ENCODE results near the gene MARCHF2.
"Not testable (repeated sequence)": the region's sequence is repeated elsewhere in the genome, so short reads cannot be mapped to it uniquely, and the experiment has no call there.

The MARCHF2 gene

DNA sequence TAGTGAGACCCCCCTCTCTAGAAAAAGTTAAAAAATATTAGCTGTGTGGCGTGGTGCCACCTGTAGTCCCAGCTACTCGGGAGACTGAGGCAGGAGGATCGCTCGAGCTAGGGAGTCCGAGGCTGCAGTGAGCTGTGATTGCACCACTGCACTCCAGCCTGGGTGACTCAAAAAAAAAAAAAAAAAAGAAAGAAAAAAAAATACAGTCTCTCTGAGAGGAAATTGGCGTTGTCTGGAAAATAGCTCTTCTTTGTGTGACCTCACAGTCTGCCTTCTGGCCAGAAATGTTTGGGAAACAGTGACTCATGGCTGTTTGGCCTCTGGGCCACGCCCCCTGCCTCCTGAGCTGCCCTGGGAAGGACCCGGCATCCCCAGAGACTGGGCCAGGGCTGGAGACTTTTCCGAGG lies 10.7 kb downstream of the MARCHF2 start:
- no peak overlapping the region for H3K4ac ChIP-seq (ENCODE audit: low read length)
- H3K27me3 ChIP-seq (ENCODE audit: control insufficient read depth in 3 of 3, insufficient read depth in 3 of 3, low read depth in 1 of 3, low read length in 3 of 3) = no peaks in the 10 kb centered on the region
- H4K8ac ChIP-seq (ENCODE audit: low read depth, low read length) = no peak overlapping the region
- no peak overlapping the region for H2AK5ac ChIP-seq (ENCODE audit: low read depth, low read length)
- no peak overlapping the region for H3K9ac ChIP-seq (ENCODE audit: low read depth, low read length, poor library complexity)
- no peak overlapping the region for H2BK15ac ChIP-seq (ENCODE audit: low read length)
- no peak overlapping the region for H2BK120ac ChIP-seq (ENCODE audit: low read depth, low read length)
- peak overlapping the region; percentile 58 for H2AFZ ChIP-seq (ENCODE audit: low read length)
- no peaks in the 10 kb centered on the region for H3K9me3 ChIP-seq (replicated peaks in 1 of 2; ENCODE audit: control insufficient read depth in 2 of 2, insufficient read depth in 1 of 2, low read depth in 1 of 2, low read length in 2 of 2)
- H3K79me1 ChIP-seq (ENCODE audit: low read depth, low read length) = no peaks in the 10 kb centered on the region
- no CpG with 5 or more reads among the region's 9 CpGs for WGBS, 2 donors (ENCODE audit: extremely low coverage in 2 of 2, insufficient read length in 2 of 2, insufficient replicate concordance in 1 of 2)
- H4K91ac ChIP-seq (ENCODE audit: low read depth, low read length, poor library complexity) = no peak overlapping the region
- H3K4me2 ChIP-seq (ENCODE audit: insufficient read depth, low read length, poor library complexity, severe bottlenecking) = no peak overlapping the region
- H3K4me3 ChIP-seq (ENCODE audit: low read length in 2 of 2) = no peak overlapping the region
- peak; percentile 41 for DNase-seq (ENCODE audit: low spot score)
- no peaks in the 10 kb centered on the region for H3K36me3 ChIP-seq (replicated peaks in 1 of 2; ENCODE audit: control insufficient read depth in 2 of 2, insufficient read depth in 2 of 2, low read length in 2 of 2)
- no peak overlapping the region for H3K18ac ChIP-seq (ENCODE audit: low read length)
- H3K27ac ChIP-seq (replicated peaks; ENCODE audit: low read length) = peak overlapping the region; percentile 19
- H2BK5ac ChIP-seq (ENCODE audit: low read length) = no peak overlapping the region
- no peak overlapping the region for H2BK12ac ChIP-seq (ENCODE audit: low read length)
- no peak overlapping the region for H3K14ac ChIP-seq (ENCODE audit: low read length)
- H3K4me1 ChIP-seq (ENCODE audit: control insufficient read depth in 2 of 2, insufficient read depth in 1 of 2, low read depth in 1 of 2, low read length in 2 of 2) = peaks cover 0 to 4% of the 10 kb centered on the region in 2 donors
- H3K23ac ChIP-seq (ENCODE audit: low read depth, low read length, poor library complexity) = no peak overlapping the region

DNA sequence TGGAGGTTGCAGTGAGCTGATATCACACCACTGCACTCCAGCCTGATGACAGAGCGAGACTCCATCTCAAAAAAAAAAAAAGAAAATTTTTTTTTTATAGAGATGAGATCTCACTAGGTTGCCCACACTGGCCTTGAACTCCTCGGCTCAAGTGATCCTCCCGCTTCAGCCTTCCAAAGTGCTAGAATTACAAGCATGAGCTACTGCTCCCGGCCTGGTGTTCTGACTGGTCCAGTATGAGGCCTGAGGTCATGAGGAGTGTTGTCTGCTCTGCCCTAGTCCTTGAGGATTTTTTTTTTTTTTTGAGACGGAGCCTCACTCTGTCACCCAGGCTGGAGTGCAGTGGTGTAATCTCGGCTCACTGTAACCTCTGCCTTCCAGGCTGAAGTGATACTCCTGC lies 12.2 kb downstream of the MARCHF2 start:
- not testable (repeated sequence) for H2AK5ac ChIP-seq (ENCODE audit: low read depth, low read length); H2BK5ac ChIP-seq (ENCODE audit: low read length); H2BK12ac ChIP-seq (ENCODE audit: low read length); H3K23ac ChIP-seq (ENCODE audit: low read depth, low read length, poor library complexity); H2BK15ac ChIP-seq (ENCODE audit: low read length); H3K14ac ChIP-seq (ENCODE audit: low read length); H3K4me1 ChIP-seq (ENCODE audit: control insufficient read depth in 2 of 2, insufficient read depth in 1 of 2, low read depth in 1 of 2, low read length in 2 of 2); DNase-seq (ENCODE audit: low spot score); H3K18ac ChIP-seq (ENCODE audit: low read length); H3K4me2 ChIP-seq (ENCODE audit: insufficient read depth, low read length, poor library complexity, severe bottlenecking); H4K91ac ChIP-seq (ENCODE audit: low read depth, low read length, poor library complexity); H3K4ac ChIP-seq (ENCODE audit: low read length); H3K27me3 ChIP-seq (ENCODE audit: control insufficient read depth in 3 of 3, insufficient read depth in 3 of 3, low read depth in 1 of 3, low read length in 3 of 3); H3K27ac ChIP-seq (replicated peaks; ENCODE audit: low read length); H2AFZ ChIP-seq (ENCODE audit: low read length); H3K36me3 ChIP-seq (replicated peaks in 1 of 2; ENCODE audit: control insufficient read depth in 2 of 2, insufficient read depth in 2 of 2, low read length in 2 of 2); H3K4me3 ChIP-seq (ENCODE audit: low read length in 2 of 2); H2BK120ac ChIP-seq (ENCODE audit: low read depth, low read length); H3K79me1 ChIP-seq (ENCODE audit: low read depth, low read length); H3K9me3 ChIP-seq (replicated peaks in 1 of 2; ENCODE audit: control insufficient read depth in 2 of 2, insufficient read depth in 1 of 2, low read depth in 1 of 2, low read length in 2 of 2); H4K8ac ChIP-seq (ENCODE audit: low read depth, low read length); H3K9ac ChIP-seq (ENCODE audit: low read depth, low read length, poor library complexity)
- WGBS, 2 donors (ENCODE audit: extremely low coverage in 2 of 2, insufficient read length in 2 of 2, insufficient replicate concordance in 1 of 2) = no CpG with 5 or more reads among the region's 6 CpGs

DNA sequence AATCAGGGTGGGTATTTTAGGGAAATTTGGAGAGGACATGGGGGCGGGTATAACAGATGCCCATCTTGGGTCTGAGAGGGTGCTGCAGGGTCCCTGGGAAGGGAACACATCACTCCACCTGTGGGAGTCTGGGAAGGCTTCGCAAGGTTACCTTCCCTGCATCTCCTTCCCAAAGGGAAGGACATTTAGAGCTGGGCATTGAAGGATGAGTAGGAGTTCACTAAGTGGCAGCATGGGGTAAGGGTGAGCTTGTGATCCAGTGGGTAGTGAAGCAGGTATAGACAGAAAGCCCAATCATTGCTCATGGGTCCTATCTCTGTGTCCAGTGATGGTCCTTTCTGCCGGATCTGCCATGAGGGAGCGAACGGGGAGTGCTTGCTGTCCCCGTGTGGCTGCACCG lies 13.2 kb downstream of the MARCHF2 start:
- no peak overlapping the region for H3K18ac ChIP-seq (ENCODE audit: low read length)
- no peak overlapping the region for H4K8ac ChIP-seq (ENCODE audit: low read depth, low read length)
- no peak overlapping the region for H3K23ac ChIP-seq (ENCODE audit: low read depth, low read length, poor library complexity)
- no peak overlapping the region for H3K4me3 ChIP-seq (ENCODE audit: low read length in 2 of 2)
- no peak for DNase-seq (ENCODE audit: low spot score)
- no peak overlapping the region for H2AFZ ChIP-seq (ENCODE audit: low read length)
- no peak overlapping the region for H3K14ac ChIP-seq (ENCODE audit: low read length)
- H3K4me1 ChIP-seq (ENCODE audit: control insufficient read depth in 2 of 2, insufficient read depth in 1 of 2, low read depth in 1 of 2, low read length in 2 of 2) = peaks cover 0 to 4% of the 10 kb centered on the region in 2 donors
- H2BK120ac ChIP-seq (ENCODE audit: low read depth, low read length) = no peak overlapping the region
- no CpG with 5 or more reads among the region's 7 CpGs for WGBS, 2 donors (ENCODE audit: extremely low coverage in 2 of 2, insufficient read length in 2 of 2, insufficient replicate concordance in 1 of 2)
- no peaks in the 10 kb centered on the region for H3K79me1 ChIP-seq (ENCODE audit: low read depth, low read length)
- no peak overlapping the region for H2BK12ac ChIP-seq (ENCODE audit: low read length)
- H2BK5ac ChIP-seq (ENCODE audit: low read length) = no peak overlapping the region
- peaks cover 3 to 5% of the 10 kb centered on the region in 2 donors for H3K36me3 ChIP-seq (replicated peaks in 1 of 2; ENCODE audit: control insufficient read depth in 2 of 2, insufficient read depth in 2 of 2, low read length in 2 of 2)
- no peak overlapping the region for H3K4me2 ChIP-seq (ENCODE audit: insufficient read depth, low read length, poor library complexity, severe bottlenecking)
- no peak overlapping the region for H4K91ac ChIP-seq (ENCODE audit: low read depth, low read length, poor library complexity)
- no peak overlapping the region for H3K27ac ChIP-seq (replicated peaks; ENCODE audit: low read length)
- no peaks in the 10 kb centered on the region for H3K27me3 ChIP-seq (ENCODE audit: control insufficient read depth in 3 of 3, insufficient read depth in 3 of 3, low read depth in 1 of 3, low read length in 3 of 3)
- no peak overlapping the region for H2BK15ac ChIP-seq (ENCODE audit: low read length)
- H3K9ac ChIP-seq (ENCODE audit: low read depth, low read length, poor library complexity) = no peak overlapping the region
- H2AK5ac ChIP-seq (ENCODE audit: low read depth, low read length) = no peak overlapping the region
- no peaks in the 10 kb centered on the region for H3K9me3 ChIP-seq (replicated peaks in 1 of 2; ENCODE audit: control insufficient read depth in 2 of 2, insufficient read depth in 1 of 2, low read depth in 1 of 2, low read length in 2 of 2)
- H3K4ac ChIP-seq (ENCODE audit: low read length) = no peak overlapping the region

GRCh38 chr19:8429044-8429443 lies 15.9 kb downstream of the MARCHF2 start:
- WGBS, 2 donors (ENCODE audit: extremely low coverage in 2 of 2, insufficient read length in 2 of 2, insufficient replicate concordance in 1 of 2) = no CpG with 5 or more reads among the region's 6 CpGs
- Histone ChIP-seq H3K14ac (ENCODE audit: low read length) (no peak overlapping the region), H2BK15ac (ENCODE audit: low read length) (peak overlapping the region; percentile 33), H2AK5ac (ENCODE audit: low read depth, low read length) (no peak overlapping the region), H2BK5ac (ENCODE audit: low read length) (no peak overlapping the region), H3K27me3 (ENCODE audit: control insufficient read depth in 3 of 3, insufficient read depth in 3 of 3, low read depth in 1 of 3, low read length in 3 of 3) (no peaks in the 10 kb centered on the region), H3K4me2 (ENCODE audit: insufficient read depth, low read length, poor library complexity, severe bottlenecking) (no peak overlapping the region), H2AFZ (ENCODE audit: low read length) (no peak overlapping the region), H3K23ac (ENCODE audit: low read depth, low read length, poor library complexity) (no peak overlapping the region), H3K4me1 (ENCODE audit: control insufficient read depth in 2 of 2, insufficient read depth in 1 of 2, low read depth in 1 of 2, low read length in 2 of 2) (peaks cover 0 to 2% of the 10 kb centered on the region in 2 donors), H3K9ac (ENCODE audit: low read depth, low read length, poor library complexity) (no peak overlapping the region), H3K79me1 (ENCODE audit: low read depth, low read length) (no peaks in the 10 kb centered on the region), H3K36me3 (replicated peaks in 1 of 2; ENCODE audit: control insufficient read depth in 2 of 2, insufficient read depth in 2 of 2, low read length in 2 of 2) (peaks cover 3 to 5% of the 10 kb centered on the region in 2 donors), H3K4me3 (ENCODE audit: low read length in 2 of 2) (peak overlapping the region in 1 of 2 donors; percentile 5), H3K27ac (replicated peaks; ENCODE audit: low read length) (no peak overlapping the region), H4K8ac (ENCODE audit: low read depth, low read length) (no peak overlapping the region), H3K4ac (ENCODE audit: low read length) (no peak overlapping the region), H4K91ac (ENCODE audit: low read depth, low read length, poor library complexity) (peak overlapping the region; percentile 95), H3K9me3 (replicated peaks in 1 of 2; ENCODE audit: control insufficient read depth in 2 of 2, insufficient read depth in 1 of 2, low read depth in 1 of 2, low read length in 2 of 2) (no peaks in the 10 kb centered on the region), H2BK12ac (ENCODE audit: low read length) (no peak overlapping the region), H2BK120ac (ENCODE audit: low read depth, low read length) (no peak overlapping the region), H3K18ac (ENCODE audit: low read length) (no peak overlapping the region)
- no peak for DNase-seq (ENCODE audit: low spot score)

All from neuronal stem cell (in vitro differentiated cells).